Measurements from ENCODE around the gene PLSCR2.

DNA sequence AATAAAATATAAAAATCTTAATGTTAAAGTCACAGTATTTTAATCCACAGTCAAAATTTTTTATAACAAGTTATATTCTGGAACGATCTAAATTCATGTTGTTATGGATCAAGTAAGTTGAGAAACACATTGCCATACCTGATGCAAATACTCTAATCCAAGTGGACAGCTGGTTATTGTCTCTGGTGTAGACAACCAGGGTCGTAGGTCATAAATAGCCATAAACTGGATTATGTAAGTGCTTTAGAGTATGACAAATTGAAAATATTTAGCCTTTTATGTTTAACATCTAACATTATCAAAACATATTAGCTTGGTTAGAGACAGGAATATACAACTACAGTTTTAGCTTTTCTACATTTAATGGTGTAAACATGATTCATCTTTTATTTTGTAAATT, 53.0 kb downstream of the PLSCR2 start:
- TF ChIP-seq, protein P1, sequence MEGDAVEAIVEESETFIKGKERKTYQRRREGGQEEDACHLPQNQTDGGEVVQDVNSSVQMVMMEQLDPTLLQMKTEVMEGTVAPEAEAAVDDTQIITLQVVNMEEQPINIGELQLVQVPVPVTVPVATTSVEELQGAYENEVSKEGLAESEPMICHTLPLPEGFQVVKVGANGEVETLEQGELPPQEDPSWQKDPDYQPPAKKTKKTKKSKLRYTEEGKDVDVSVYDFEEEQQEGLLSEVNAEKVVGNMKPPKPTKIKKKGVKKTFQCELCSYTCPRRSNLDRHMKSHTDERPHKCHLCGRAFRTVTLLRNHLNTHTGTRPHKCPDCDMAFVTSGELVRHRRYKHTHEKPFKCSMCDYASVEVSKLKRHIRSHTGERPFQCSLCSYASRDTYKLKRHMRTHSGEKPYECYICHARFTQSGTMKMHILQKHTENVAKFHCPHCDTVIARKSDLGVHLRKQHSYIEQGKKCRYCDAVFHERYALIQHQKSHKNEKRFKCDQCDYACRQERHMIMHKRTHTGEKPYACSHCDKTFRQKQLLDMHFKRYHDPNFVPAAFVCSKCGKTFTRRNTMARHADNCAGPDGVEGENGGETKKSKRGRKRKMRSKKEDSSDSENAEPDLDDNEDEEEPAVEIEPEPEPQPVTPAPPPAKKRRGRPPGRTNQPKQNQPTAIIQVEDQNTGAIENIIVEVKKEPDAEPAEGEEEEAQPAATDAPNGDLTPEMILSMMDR (IDR thresholded peaks at IDR 0.05; ENCODE audit: insufficient read depth, low read length, poor library complexity, severe bottlenecking), result no peak
- no peak for TF ChIP-seq EZH2phosphoT487 (conservative IDR thresholded peaks at IDR 0.05; ENCODE audit: low read length)
